NCI-H2081 (cell line): ENCODE measurements around the gene NCAN.

ENCODE experiments used
- DNase-seq, 2 experiments: peaks; one replicate each; lab custom pipeline; 2025; lab: John Stamatoyannopoulos, UW

The NCAN gene

GRCh38 chr19:19280561-19280960, 68.8 kb downstream of the NCAN start:
- DNase-seq: peak; percentile 31 to 50

GRCh38 chr19:19285686-19286085, 73.9 kb downstream of the NCAN start:
- DNase-seq: no peak

GRCh38 chr19:19292607-19293006, 80.8 kb downstream of the NCAN start:
- no peak for DNase-seq

- no peak for DNase-seq
Measured at GRCh38 chr19:19294914-19295313, 83.2 kb downstream of the NCAN start.

- DNase-seq: no peak
Measured at GRCh38 chr19:19296953-19297689, 85.4 kb downstream of the NCAN start.

GRCh38 chr19:19297759-19298158, 86.0 kb downstream of the NCAN start:
- DNase-seq: no peak

- no peak for DNase-seq
Measured at GRCh38 chr19:19300613-19301012, 88.9 kb downstream of the NCAN start.
